Measurements from ENCODE around the gene ST8SIA1.
"Not testable (repeated sequence)": the region's sequence is repeated elsewhere in the genome, so short reads cannot be mapped to it uniquely, and the experiment has no call there.

ST8SIA1 gene

DNA sequence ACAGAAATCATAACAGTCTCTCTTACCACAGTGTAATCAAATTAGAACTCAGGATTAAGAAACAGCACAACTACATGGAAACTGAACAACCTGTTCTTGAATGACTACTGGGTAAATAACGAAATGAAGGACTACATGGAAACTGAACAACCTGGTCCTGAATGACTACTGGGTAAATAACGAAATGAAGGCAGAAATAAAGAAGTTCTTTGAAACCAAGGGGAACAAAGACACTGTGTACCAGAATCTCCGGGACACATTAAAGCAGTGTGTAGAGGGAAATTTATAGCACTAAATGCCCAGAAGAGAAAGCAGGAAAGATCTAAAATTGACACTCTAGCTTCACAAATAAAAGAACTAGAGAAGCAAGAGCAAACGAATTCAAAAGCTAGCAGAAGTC lies 185.2 kb downstream of the ST8SIA1 start:
- FAIRE-seq = not testable (repeated sequence)

DNA sequence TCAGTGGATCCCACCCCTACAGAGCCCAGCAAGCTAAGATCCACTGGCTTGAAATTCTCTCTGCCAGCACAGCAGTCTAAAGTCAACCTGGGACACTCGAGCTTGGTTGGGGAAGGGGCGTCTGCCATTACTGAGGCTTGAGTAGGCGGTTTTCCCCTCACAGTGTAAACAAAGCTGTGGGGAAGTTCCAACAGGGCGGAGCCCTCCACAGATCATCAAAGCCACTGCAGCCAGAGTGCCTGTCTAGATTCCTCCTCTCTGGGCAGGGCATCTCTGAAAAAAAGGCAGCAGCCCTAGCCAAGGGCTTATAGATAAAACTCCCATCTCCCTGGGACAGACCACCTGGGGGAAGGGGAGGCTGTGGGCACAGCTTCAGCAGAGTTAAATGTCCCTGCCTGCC lies 187.8 kb downstream of the ST8SIA1 start:
- not testable (repeated sequence) for FAIRE-seq
